Caco-2 (cell line): ENCODE measurements around the gene UBE2O. TPM values are rescaled to one million over a fixed set of nuclear protein-coding genes. Genes with fewer than 3 reads are reported as not detected.
A peak's percentile ranks its signal among the peaks of the same experiment; 100 is the strongest.

ENCODE experiments used
- BruUV-seq: library from RNA; stranded (reverse); fragments of 400-500 nt; replicated peaks from 2 replicates; lab custom pipeline; 2021; lab: Mats Ljungman, UMichigan
- CTCF ChIA-PET: fragments of 300-600 bp; sonication (Branson Sonifier 250); formaldehyde crosslinking; loops from one replicate; lab custom pipeline; 2022; ENCODE audit warnings: antibody characterized with exemption; lab: Charles Lee
- POLR2A ChIA-PET: fragments of 300-600 bp; sonication (Branson Sonifier 250); formaldehyde crosslinking; loops from one replicate; lab custom pipeline; 2022; ENCODE audit warnings: antibody characterized with exemption; lab: Charles Lee
- DNase-seq, 2 experiments: peaks; one replicate each; pipeline versions ENCODE4 v3.0.0 to v3.0.0-alpha.2; 2020 to 2022
- H3K27me3 ChIP-seq: replicated peaks from 2 replicates; pipeline ENCODE4 v1.6.0; 2011; ENCODE audit warnings: low read length; ENCODE audit not compliant: control insufficient read depth, insufficient read depth
- H3K36me3 ChIP-seq: 2 replicates; pipeline ENCODE4 v1.5.1; 2011; ENCODE audit warnings: low read length; ENCODE audit not compliant: control insufficient read depth, insufficient read depth
- H3K4me1 ChIP-seq: fragments of 250-450 bp; sonication (Bioruptor Pico); 2 replicates; pipeline ENCODE4 v1.5.1; 2020; ENCODE audit warnings: mild to moderate bottlenecking
- H3K4me3 ChIP-seq: 2 replicates; pipeline ENCODE4 v1.5.1; 2011; ENCODE audit warnings: low read depth, mild to moderate bottlenecking, control low read depth, low read length
- H3K9me3 ChIP-seq: fragments of 250-450 bp; sonication (Bioruptor Pico); 2 replicates; pipeline ENCODE4 v1.5.1; 2020; ENCODE audit warnings: mild to moderate bottlenecking, moderate library complexity
- H3K27ac Mint-ChIP-seq: one replicate; pipeline ENCODE4 v1.8.0; 2022; ENCODE audit warnings: mixed read lengths; ENCODE audit not compliant: unreplicated experiment
- H3K27me3 Mint-ChIP-seq: one replicate; pipeline ENCODE4 v1.8.0; 2022; ENCODE audit warnings: mixed read lengths; ENCODE audit not compliant: insufficient read depth, unreplicated experiment
- H3K36me3 Mint-ChIP-seq: one replicate; pipeline ENCODE4 v1.8.0; 2022; ENCODE audit warnings: mild to moderate bottlenecking, mixed read lengths; ENCODE audit not compliant: insufficient read depth, unreplicated experiment
- H3K4me1 Mint-ChIP-seq: one replicate; pipeline ENCODE4 v1.8.0; 2022; ENCODE audit warnings: low read depth, mixed read lengths; ENCODE audit not compliant: unreplicated experiment
- H3K4me3 Mint-ChIP-seq: one replicate; pipeline ENCODE4 v1.8.0; 2022; ENCODE audit warnings: mild to moderate bottlenecking, moderate library complexity, mixed read lengths; ENCODE audit not compliant: unreplicated experiment
- H3K9me3 Mint-ChIP-seq: one replicate; pipeline ENCODE4 v1.8.0; 2022; ENCODE audit warnings: mixed read lengths; ENCODE audit not compliant: unreplicated experiment
- CTCF ChIP-seq, 2 experiments: fragments of 200-600 bp in 1 of 2; IDR thresholded peaks; 1 replicate in 1 of 2; 2 replicates in 1 of 2; pipeline versions ENCODE4 v1.5.1 to v1.8.0; 2011 to 2022; ENCODE audit warnings: antibody characterized with exemption in 1 of 2, control low read depth in 1 of 2, inconsistent platforms in 1 of 2, low read depth in 1 of 2, low read length in 1 of 2, mild to moderate bottlenecking in 1 of 2, moderate library complexity in 1 of 2; ENCODE audit not compliant: insufficient read depth in 1 of 2, severe bottlenecking in 1 of 2, unreplicated experiment in 1 of 2
- intact Hi-C: fragments of 100-400 bp; cut with micrococcal nuclease; formaldehyde crosslinking; loops from one replicate; pipeline ENCODE4 v1.10.0; 2022; ENCODE audit not compliant: unreplicated experiment
- total RNA-seq: library from RNA; stranded (reverse); gene quantifications from 2 replicates; pipeline ENCODE4 v1.2.3, GENCODE V29; 2022

The UBE2O gene
- total RNA-seq, 1 experiment from 2014 or later = 37.6 TPM

- intact Hi-C loops = no loop called here
- BruUV-seq = no TSS peak
- no peaks in the 10 kb centered on the region for H3K27me3 ChIP-seq
- no peak overlapping the region for H3K4me3 ChIP-seq
- H3K4me1 Mint-ChIP-seq = no peaks in the 10 kb centered on the region
- H3K4me1 ChIP-seq = 0 out of 2 replicates have a peak, but pooled peaks cover 5% of the 10 kb centered on the region
- TF ChIP-seq CTCF (IDR thresholded peaks at IDR 0.05; ENCODE audit: insufficient read depth in 1 of 2, low read depth in 1 of 2, low read length in 1 of 2, severe bottlenecking in 1 of 2, unreplicated experiment in 1 of 2) = no peak
- no peaks in the 10 kb centered on the region for H3K9me3 ChIP-seq
- H3K27me3 Mint-ChIP-seq = no peaks in the 10 kb centered on the region
- H3K36me3 Mint-ChIP-seq = peaks cover 16% of the 10 kb centered on the region
- CTCF ChIA-PET = interaction anchor here (2.9 kb wide), 1 partner anchor 38 kb away, joined by 11 read pairs; no protein-coding TSS in a partner anchor
- POLR2A ChIA-PET = interaction anchor here (0.6 kb wide), 1 partner anchor 18 kb away, joined by 8 read pairs; no protein-coding TSS in a partner anchor
- no peaks in the 10 kb centered on the region for H3K9me3 Mint-ChIP-seq
- DNase-seq = no peak
- H3K27ac Mint-ChIP-seq = no peak overlapping the region
- no peaks in the 10 kb centered on the region for H3K36me3 ChIP-seq
- no peak overlapping the region for H3K4me3 Mint-ChIP-seq
Observed at GRCh38 chr17:76469076-76469990, 16.4 kb upstream of the UBE2O start.

GRCh38 chr17:76468634-76469010 is 15.7 kb upstream of the UBE2O start:
- BruUV-seq = no TSS peak
- ChIA-PET POLR2A (no interaction called here), CTCF (interaction anchor here (2.9 kb wide), 1 partner anchor 39 kb away, joined by 11 read pairs; no protein-coding TSS in a partner anchor)
- Histone ChIP-seq H3K4me1 (0 out of 2 replicates have a peak, but pooled peaks cover 5% of the 10 kb centered on the region), H3K9me3 (no peaks in the 10 kb centered on the region), H3K27me3 (no peaks in the 10 kb centered on the region), H3K4me3 (no peak overlapping the region), H3K36me3 (no peaks in the 10 kb centered on the region)
- intact Hi-C loops = no loop called here
- Mint-ChIP-seq H3K4me3 (no peak overlapping the region), H3K9me3 (no peaks in the 10 kb centered on the region), H3K27ac (no peak overlapping the region), H3K27me3 (no peaks in the 10 kb centered on the region), H3K36me3 (peaks cover 16% of the 10 kb centered on the region), H3K4me1 (no peaks in the 10 kb centered on the region)
- no peak for DNase-seq
- TF ChIP-seq CTCF (IDR thresholded peaks at IDR 0.05; ENCODE audit: insufficient read depth in 1 of 2, low read depth in 1 of 2, low read length in 1 of 2, severe bottlenecking in 1 of 2, unreplicated experiment in 1 of 2) = no peak

GRCh38 chr17:76467809-76468633 is 15.1 kb upstream of the UBE2O start:
- no peaks in the 10 kb centered on the region for H3K36me3 ChIP-seq
- peak overlapping the region; percentile 35 for H3K27ac Mint-ChIP-seq
- BruUV-seq = no TSS peak
- no peaks in the 10 kb centered on the region for H3K9me3 Mint-ChIP-seq
- H3K4me3 Mint-ChIP-seq = no peak overlapping the region
- no peak for DNase-seq
- peaks cover 16% of the 10 kb centered on the region for H3K36me3 Mint-ChIP-seq
- no peak for TF ChIP-seq CTCF (IDR thresholded peaks at IDR 0.05; ENCODE audit: insufficient read depth in 1 of 2, low read depth in 1 of 2, low read length in 1 of 2, severe bottlenecking in 1 of 2, unreplicated experiment in 1 of 2)
- no peaks in the 10 kb centered on the region for H3K27me3 Mint-ChIP-seq
- intact Hi-C loops = no loop called here
- POLR2A ChIA-PET = no interaction called here
- no peaks in the 10 kb centered on the region for H3K4me1 Mint-ChIP-seq
- H3K27me3 ChIP-seq = no peaks in the 10 kb centered on the region
- H3K4me3 ChIP-seq = no peak overlapping the region
- H3K9me3 ChIP-seq = no peaks in the 10 kb centered on the region
- CTCF ChIA-PET = interaction anchor here (0.6 to 2.9 kb wide), 6 partner anchors 11 to 471 kb away, joined by 3 to 11 read pairs (median 3); partner anchors contain the start of gene RHBDF2
- 0 out of 2 replicates have a peak, but pooled peaks cover 5% of the 10 kb centered on the region for H3K4me1 ChIP-seq
